GM12878 (cell line): ENCODE results near the gene NHERF1.

Experiments used
- MTA2 ChIP-seq: fragments of 450-650 bp; IDR thresholded peaks from 2 replicates; pipeline ENCODE4 v1.6.1; 2016; ENCODE audit warnings: low read depth, mild to moderate bottlenecking, moderate library complexity
- POLR2A ChIP-seq: IDR thresholded peaks from 2 replicates; pipeline ENCODE4 v1.6.1; 2011; ENCODE audit warnings: low read depth, mild to moderate bottlenecking, low read length
- TF ChIP-seq, protein P1 (sequence below): IDR thresholded peaks from 2 replicates; pipeline ENCODE4 v1.6.1; 2012; ENCODE audit warnings: low read depth, low read length, improper control_type of control experiment
- TF ChIP-seq, protein P2 (sequence below): IDR thresholded peaks from 2 replicates; pipeline ENCODE4 v1.6.1; 2011; ENCODE audit warnings: low read depth, low read length, improper control_type of control experiment, borderline replicate concordance

DNA sequence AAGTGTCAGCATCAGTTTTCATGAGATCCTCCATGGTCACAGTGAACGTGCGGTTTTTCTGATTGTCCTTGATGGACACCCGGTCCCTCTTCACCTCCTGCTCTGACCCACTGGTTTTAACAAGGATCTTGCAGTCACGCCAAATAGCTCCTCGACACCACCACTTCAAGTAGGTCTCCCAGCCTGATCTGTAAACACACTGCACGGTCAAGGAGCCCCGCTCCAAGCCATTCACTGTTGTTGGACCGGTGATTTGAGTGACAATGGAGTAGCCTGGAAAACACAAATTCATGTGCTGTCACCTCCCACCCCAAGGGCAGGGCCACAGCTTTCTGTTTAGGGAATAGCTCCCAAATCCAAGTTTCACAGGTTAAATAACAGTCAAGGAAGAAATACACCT lies 43.9 kb upstream of the NHERF1 start:
- TF ChIP-seq, protein P1, sequence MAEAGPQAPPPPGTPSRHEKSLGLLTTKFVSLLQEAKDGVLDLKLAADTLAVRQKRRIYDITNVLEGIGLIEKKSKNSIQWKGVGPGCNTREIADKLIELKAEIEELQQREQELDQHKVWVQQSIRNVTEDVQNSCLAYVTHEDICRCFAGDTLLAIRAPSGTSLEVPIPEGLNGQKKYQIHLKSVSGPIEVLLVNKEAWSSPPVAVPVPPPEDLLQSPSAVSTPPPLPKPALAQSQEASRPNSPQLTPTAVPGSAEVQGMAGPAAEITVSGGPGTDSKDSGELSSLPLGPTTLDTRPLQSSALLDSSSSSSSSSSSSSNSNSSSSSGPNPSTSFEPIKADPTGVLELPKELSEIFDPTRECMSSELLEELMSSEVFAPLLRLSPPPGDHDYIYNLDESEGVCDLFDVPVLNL, result no peak
- no peak for TF ChIP-seq MTA2
- no peak for TF ChIP-seq POLR2A
- TF ChIP-seq, protein P2, sequence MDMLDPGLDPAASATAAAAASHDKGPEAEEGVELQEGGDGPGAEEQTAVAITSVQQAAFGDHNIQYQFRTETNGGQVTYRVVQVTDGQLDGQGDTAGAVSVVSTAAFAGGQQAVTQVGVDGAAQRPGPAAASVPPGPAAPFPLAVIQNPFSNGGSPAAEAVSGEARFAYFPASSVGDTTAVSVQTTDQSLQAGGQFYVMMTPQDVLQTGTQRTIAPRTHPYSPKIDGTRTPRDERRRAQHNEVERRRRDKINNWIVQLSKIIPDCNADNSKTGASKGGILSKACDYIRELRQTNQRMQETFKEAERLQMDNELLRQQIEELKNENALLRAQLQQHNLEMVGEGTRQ, result no peak
